K562 (cell line): ENCODE measurements around the gene DPP9. TPM values are rescaled to one million over a fixed set of nuclear protein-coding genes. Genes with fewer than 3 reads are reported as not detected.

ENCODE experiments used
- CCAR2 ChIP-seq: fragments of 200-400 bp; formaldehyde crosslinking; IDR thresholded peaks from 2 replicates; pipeline ENCODE4 v1.6.1; 2017; ENCODE audit warnings: mild to moderate bottlenecking, low read depth, low read length
- FOXP4 ChIP-seq: sonication (generic); formaldehyde crosslinking; IDR thresholded peaks from 2 replicates; pipeline ENCODE4 v1.8.0; 2022; ENCODE audit warnings: mild to moderate bottlenecking, missing genetic modification reagents, borderline replicate concordance
- HDAC1 ChIP-seq, 2 experiments: fragments of 450-650 bp; IDR thresholded peaks; 2 replicates each; pipeline ENCODE4 v1.6.1; 2016 to 2017; ENCODE audit warnings: inconsistent platforms in 1 of 2, mild to moderate bottlenecking in 1 of 2, moderate library complexity in 1 of 2
- HES1 ChIP-seq: fragments of 450-650 bp; IDR thresholded peaks from 2 replicates; pipeline ENCODE4 v1.6.1; 2016; ENCODE audit warnings: low read depth, mild to moderate bottlenecking, moderate library complexity
- HINFP ChIP-seq: fragments of 450-650 bp; conservative IDR thresholded peaks from 2 replicates; pipeline ENCODE4 v1.6.1; 2016; ENCODE audit warnings: missing genetic modification characterization, low read depth, mild to moderate bottlenecking, control low read depth, missing compliant biosample characterization
- IRF1 ChIP-seq: sonication (generic); formaldehyde crosslinking; IDR thresholded peaks from 2 replicates; pipeline ENCODE4 v1.8.0; 2022; ENCODE audit warnings: missing genetic modification reagents, mild to moderate bottlenecking, borderline replicate concordance
- RAD51 ChIP-seq: fragments of 450-650 bp; IDR thresholded peaks from 2 replicates; pipeline ENCODE4 v1.7.1; 2016; ENCODE audit warnings: low read depth, mild to moderate bottlenecking, borderline replicate concordance
- RBFOX2 ChIP-seq: fragments of 200-400 bp; formaldehyde crosslinking; IDR thresholded peaks from 2 replicates; pipeline ENCODE4 v1.6.1; 2017; ENCODE audit warnings: low read depth, mild to moderate bottlenecking, low read length, moderate library complexity
- RCOR1 ChIP-seq, 2 experiments: IDR thresholded peaks; 2 replicates each; pipeline ENCODE4 v1.6.1; 2012; ENCODE audit warnings: low read depth in 2 of 2, low read length in 2 of 2, borderline replicate concordance in 1 of 2, improper control_type of control experiment in 1 of 2
- SFPQ ChIP-seq: fragments of 200-400 bp; formaldehyde crosslinking; IDR thresholded peaks from 2 replicates; pipeline ENCODE4 v1.6.1; 2017; ENCODE audit warnings: mild to moderate bottlenecking, low read depth, low read length, moderate library complexity
- SMARCE1 ChIP-seq: fragments of 450-650 bp; IDR thresholded peaks from 2 replicates; pipeline ENCODE4 v1.7.1; 2016; ENCODE audit warnings: mild to moderate bottlenecking
- STAG1 ChIP-seq: sonication (generic); formaldehyde crosslinking; IDR thresholded peaks from 2 replicates; pipeline ENCODE4 v1.5.0; 2020; ENCODE audit warnings: missing genetic modification reagents, borderline replicate concordance
- TBP ChIP-seq: optimal IDR thresholded peaks from 2 replicates; pipeline ENCODE3; 2011; ENCODE audit warnings: low read depth, low read length, improper control_type of control experiment
- ZNF133 ChIP-seq: fragments of 250-450 bp; sonication (Bioruptor Pico); IDR thresholded peaks from 2 replicates; pipeline ENCODE4 v1.4.0; 2020; ENCODE audit warnings: mild to moderate bottlenecking
- ZNF551 ChIP-seq: fragments of 250-450 bp; sonication (Bioruptor Pico); IDR thresholded peaks from 2 replicates; pipeline ENCODE4 v1.5.0; 2021; ENCODE audit warnings: mild to moderate bottlenecking, moderate library complexity
- polyA plus RNA-seq, 8 experiments: library from polyadenylated mRNA; depleted of rRNA in 4 of 8; stranded (reverse) in 5 of 8; unstranded in 3 of 8; fragments of >200 nt; fragmentation: Nextera tagmentation in 2 of 8; fragmentation: Illumina TruSeq in 1 of 8; extraction: Ambion mirVana in 2 of 8; extraction: Trizol in 1 of 8; gene quantifications; 2 replicates each; pipeline versions ENCODE4 v1.2.1 to v1.2.3, GENCODE V29; 2011 to 2014; ENCODE audit warnings: inconsistent platforms in 1 of 8, missing spikeins in 1 of 8
- total RNA-seq, 7 experiments: library from RNA; depleted of rRNA in 6 of 7; stranded (reverse); fragments of >200 nt in 6 of 7; fragmentation: Illumina TruSeq in 2 of 7; extraction: Trizol in 2 of 7; gene quantifications; 2 replicates each; pipeline versions ENCODE4 v1.2.1 to v1.2.3, GENCODE V29; 2011 to 2021; ENCODE audit warnings: low replicate concordance in 1 of 7

The DPP9 gene
- total and polyA plus RNA-seq, 9 of the 15 experiments (the other 6 are each of a cell fraction or from before 2014, with no cell fraction given), result 0.90 to 66.7 (median 24.5) TPM

GRCh38 chr19:4633140-4633967, 90.3 kb downstream of the DPP9 start (continued):
- 0 out of 2 replicates have a peak, but pooled peaks have one; percentile 19 for TF ChIP-seq RAD51
- TF ChIP-seq ZNF133 (CRISPR knock-in tag), result no peak
- no peak for TF ChIP-seq ZNF551 (CRISPR knock-in tag)
- TF ChIP-seq HES1, result no peak; the same call in 1 of the 2 replicates
- no peak for TF ChIP-seq CCAR2
- TF ChIP-seq HDAC1 (IDR thresholded peaks at IDR 0.05), result peak; percentile 74 to 85; a peak in 3 of 4 replicates
- TF ChIP-seq SFPQ, result no peak
- no peak for TF ChIP-seq FOXP4
- no peak for TF ChIP-seq IRF1 (CRISPR knock-in tag)
- no peak for TF ChIP-seq STAG1 (CRISPR knock-in tag)
- no peak for TF ChIP-seq RBFOX2
- TF ChIP-seq SMARCE1, result peak; percentile 51; the same call in 1 of the 2 replicates
- TF ChIP-seq HINFP, result no peak
- TF ChIP-seq TBP, result no peak
- peak; percentile 91 to 98 for TF ChIP-seq RCOR1 (IDR thresholded peaks at IDR 0.05; ENCODE audit: borderline replicate concordance in 1 of 2, low read depth in 2 of 2, low read length in 2 of 2)
